GM18867 (cell line): Measurements from ENCODE around the gene PRPF19.

Source experiments
- ATAC-seq: cut with Tn5 transposase; IDR thresholded peaks from one replicate; pipeline ENCODE4 v1.9.1; 2021; ENCODE audit warnings: mild to moderate bottlenecking, moderate library complexity; ENCODE audit not compliant: unreplicated experiment

The PRPF19 gene

DNA sequence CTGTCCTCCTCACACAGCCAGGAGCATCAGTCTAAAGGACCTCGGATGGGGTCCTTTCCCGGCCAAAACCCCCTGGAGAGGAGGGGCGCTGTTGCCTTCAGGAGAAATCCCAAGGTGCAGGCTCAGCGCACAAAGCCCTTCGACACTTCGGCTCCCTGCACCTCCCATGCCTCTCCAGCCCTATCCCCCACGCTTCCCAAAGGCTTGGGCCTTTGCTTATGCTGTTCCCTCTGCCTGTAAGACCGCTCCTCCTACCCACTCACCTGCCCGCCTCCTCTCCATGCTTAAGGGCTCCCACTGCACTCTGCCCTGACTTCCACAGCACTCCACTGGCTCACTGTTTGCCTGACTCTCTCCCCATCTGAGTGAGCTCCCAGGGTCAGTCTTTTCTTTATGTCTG, 32.1 kb upstream of the PRPF19 start:
- ATAC-seq, result no peak

DNA sequence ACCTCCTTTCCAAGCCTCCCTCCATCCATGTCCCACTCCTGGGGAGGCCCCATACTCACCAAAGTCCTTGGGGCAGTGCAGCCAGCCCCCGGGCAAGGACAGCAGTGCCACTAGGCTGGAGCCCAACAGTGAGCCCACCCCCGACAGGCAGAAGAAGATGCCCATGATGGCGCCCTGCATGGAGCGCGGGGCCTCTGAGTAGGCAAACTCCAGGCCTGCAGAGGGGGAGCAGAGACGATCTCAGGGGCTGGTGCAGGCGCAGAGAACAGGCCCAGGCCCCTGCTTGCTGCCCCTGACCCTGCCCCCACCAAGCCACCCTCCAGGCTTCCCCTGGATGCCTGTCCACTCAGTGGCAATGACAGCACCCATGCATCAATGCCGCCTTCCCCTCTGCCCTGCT, 31.4 kb upstream of the PRPF19 start:
- no peak for ATAC-seq

DNA sequence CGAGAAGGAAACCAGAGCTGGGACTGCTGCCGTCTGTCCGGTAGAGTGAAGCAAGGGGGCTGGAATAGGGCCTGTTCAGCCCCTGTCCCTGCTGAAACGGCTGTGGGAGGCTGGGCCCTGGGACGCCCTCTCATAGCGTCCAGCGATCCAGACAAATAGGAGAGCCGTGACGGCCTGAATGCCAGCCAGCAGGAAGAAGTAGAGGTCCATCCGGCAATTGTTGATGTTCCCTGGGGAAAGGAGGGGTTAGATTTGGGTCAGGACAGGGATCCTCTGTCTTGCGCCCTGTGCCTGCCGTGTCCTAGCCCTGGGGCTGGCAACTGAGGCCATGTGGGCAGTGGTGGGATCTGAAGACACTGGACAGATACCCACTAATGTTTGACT, 30.8 kb upstream of the PRPF19 start:
- no peak for ATAC-seq

DNA sequence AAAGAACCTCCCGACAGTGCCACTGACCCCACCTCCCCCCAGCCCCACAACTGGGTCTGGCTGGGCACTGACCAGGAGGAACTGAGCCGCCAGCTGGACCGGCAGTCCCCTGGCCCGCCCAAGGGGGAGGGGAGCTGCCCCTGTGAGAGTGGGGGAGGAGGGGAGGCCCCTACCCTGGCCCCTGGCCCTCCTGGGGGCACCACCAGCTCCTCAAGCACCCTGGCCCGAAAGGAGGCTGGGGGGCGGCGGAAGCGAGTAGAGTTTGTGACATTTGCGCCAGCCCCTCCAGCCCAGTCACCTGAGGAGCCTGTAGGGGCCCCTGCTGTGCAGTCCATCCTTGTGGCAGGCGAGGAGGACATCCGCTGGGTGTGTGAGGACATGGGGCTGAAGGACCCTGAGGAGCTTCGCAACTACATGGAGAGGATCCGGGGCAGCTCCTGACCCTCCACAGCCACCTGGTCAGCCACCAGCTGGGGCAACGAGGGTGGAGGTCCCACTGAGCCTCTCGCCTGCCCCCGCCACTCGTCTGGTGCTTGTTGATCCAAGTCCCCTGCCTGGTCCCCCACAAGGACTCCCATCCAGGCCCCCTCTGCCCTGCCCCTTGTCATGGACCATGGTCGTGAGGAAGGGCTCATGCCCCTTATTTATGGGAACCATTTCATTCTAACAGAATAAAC, 30.2 kb upstream of the PRPF19 start:
- ATAC-seq, result no peak

DNA sequence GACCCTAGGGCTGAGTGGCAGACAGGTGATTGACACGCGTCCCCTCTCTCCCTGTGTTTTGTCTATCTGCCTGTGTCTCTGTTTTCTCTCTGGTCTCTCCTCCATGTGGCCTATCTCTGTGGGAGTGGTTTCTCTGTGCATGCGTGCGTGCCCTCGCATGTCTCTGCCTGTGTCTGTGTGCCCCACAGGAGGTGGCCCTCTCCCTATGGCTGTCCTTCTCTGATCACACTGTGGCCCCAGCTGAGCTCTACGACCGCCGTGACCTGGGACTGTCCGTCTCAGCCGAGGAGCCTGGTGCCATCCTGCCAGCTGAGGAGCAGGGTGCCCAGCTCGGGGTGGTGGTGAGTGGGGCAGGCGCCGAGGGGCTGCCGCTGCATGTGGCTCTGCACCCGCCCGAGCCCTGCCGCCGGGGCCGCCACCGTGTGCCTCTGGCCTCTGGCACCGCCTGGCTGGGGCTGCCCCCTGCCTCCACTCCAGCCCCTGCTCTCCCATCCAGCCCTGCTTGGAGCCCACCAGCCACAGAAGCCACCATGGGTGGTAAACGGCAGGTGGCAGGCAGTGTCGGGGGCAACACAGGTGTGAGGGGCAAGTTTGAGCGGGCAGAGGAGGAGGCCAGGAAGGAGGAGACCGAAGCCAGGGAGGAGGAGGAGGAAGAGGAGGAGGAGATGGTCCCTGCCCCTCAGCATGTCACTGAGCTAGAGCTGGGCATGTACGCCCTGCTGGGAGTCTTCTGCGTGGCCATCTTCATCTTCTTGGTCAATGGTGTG, 29.5 kb upstream of the PRPF19 start:
- ATAC-seq, result no peak

DNA sequence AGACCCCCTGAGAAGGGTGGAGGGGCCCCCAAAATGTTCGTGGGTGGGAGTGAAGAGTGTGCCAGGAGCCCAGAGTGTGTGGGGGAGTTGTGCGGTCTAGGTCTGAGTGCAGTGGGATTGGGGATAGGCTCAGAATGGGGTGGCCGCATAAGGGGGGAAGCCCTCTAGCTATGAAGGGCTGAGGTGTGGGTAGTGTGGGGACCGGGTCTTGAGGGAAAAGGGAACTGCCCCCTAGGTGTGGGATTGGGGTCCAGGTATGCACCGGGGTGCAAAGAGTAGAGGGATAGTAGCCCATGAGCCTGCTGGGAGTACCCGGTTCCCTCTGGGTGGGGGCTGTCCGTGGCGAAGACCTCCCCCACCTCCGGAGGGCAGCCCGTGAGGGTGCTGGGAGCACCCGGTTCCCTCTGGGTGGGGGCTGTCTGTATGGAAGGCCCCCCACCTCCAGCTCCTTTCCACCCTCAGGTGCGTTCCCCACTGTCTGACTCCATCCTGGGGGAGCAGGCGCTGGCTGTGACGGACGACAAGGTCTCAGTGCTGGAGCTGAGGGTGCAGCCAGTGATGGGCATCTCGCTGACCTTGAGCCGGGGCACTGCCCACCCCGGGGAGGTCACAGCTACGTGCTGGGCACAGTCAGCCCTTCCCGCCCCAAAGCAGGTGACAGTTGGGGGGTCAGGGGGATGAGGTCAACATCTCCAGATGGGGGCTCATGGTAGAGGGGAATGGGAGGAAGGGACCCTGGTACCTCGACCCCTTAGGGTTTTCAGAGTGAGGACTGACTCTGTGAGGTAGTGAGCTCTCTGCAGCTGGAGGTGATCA, 28.6 kb upstream of the PRPF19 start:
- ATAC-seq, result no peak

DNA sequence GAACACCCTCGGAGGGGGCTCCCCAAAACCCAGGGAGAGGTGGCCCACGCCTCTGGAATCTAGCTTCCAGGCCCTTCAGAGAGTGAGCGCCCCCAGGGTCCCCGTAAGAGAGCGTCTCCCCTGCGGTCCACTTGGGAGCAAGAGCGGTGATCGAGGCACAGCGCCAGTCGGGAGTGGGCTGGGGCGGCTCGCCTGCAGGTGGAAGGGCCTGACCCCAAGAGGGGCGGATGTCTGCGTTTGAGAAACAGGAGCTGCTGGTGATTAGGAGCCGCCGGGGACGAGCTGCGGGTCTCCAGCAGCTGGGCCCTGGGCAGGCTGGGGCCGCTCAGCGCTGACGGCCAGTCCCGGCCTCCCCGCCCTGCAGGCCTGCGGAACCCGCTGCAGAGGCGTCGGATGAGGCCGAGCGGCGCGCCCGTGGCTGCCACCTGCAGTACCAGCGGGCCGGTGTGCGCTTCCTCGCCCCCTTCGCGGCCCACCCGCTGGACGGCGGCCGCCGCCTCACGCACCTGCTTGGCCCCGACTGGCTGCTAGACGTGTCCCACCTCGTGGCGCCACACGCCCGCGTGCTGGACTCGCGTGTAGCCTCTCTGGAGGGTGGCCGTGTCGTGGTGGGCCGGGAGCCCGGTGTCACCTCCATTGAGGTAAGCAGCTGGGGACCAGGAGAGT, 27.9 kb upstream of the PRPF19 start:
- no peak for ATAC-seq

DNA sequence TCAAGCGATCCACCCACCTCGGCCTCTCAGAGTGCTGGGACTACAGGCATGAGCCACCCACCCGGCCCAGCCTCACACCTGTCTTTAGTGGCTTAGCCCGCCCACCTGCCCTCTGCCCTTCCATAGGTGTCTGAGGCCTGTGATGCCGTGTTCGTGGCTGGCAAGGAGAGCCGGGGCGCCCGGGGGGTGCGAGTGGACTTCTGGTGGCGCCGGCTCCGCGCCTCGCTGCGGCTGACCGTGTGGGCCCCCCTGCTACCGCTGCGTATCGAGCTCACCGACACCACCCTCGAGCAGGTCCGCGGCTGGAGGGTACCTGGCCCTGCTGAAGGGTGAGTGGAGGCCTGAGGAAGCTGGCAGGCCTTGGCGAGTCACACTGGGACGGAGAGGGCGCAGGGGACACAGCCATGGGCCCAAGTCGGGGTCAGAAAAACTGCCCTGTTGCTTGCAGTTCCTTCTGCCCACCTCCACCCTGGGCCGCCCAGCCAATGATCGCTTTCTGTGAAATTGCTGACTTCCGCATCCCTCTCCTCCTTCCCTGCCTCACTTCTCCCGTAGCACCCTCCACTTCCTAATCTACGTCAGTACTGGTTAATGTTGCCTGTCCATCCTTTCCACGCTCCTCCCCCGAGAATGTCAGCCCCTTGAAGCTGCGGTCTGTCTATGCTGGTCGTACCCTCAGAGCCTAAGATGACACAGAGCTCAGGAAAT, 27.2 kb upstream of the PRPF19 start:
- no peak for ATAC-seq

DNA sequence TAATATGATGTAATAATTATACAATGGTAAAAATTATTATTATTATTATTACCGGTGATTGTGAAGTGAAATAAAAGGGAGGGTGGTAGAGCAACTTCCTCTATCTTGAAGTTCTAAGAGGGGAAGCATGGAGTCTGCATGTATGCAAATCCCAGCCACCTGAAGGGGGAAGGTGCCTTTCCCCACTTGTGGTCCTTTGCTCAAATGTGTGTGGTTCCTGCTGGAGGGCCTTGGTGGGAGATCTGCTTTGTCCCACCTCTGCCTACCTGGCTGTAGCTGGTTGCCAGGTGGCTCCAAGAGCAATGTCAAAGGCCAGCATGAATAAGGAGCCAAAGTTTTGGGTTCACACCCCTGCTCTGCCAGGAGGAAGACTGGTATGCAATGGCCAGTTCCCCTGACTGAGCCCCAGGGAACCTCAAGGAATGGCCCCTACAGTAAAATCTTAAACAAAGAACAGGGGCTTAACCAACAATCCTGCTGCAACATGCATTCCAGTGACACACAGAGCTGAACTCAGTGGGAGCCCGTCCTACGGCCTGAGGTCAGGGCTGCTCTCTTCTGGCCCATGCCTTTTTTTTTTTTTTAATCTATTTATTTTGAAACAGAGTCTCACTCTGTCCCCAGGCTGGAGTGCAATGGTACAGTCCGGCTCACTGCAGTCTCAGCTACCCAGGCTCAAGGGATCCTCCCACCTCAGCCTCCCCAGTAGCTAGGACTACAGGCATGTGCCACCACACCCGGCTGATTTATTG, 26.4 kb upstream of the PRPF19 start:
- ATAC-seq, result no peak

DNA sequence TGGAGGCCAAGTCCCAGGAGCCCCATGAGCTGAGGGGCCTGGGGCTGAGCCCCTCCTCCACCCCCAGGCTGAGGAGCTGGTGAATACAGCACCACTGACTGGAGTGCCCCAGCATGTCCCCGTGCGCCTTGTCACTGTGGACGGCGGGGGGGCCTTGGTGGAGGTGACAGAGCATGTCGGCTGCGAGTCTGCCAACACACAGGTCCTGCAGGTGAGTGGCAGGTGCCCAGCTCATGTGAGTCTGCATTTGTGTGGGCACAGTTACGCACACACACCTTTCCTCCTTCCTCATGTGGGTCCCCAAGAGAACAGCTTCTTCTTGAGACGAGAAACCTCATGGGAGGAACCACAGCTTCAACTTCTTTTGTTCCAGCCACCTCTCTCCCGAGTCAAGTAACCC, 25.5 kb upstream of the PRPF19 start:
- no peak for ATAC-seq

DNA sequence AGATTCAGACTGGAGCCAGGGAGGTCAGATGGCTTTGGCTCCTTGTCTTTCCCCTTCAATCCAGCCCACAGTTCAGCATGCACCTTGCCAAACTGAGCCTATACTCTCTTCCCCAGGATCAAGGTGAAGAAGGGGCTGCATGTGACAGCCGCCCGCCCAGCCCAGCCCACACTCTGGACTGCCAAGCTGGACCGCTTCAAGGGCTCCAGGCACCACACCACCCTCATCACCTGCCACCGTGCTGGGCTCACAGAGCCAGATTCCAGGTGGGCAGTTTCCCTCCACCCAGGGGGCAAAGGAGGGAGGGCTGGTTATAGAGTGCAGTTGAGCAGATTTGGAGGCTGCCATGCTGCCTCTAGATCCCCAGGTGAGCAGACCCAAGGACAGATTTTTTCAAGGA, 24.0 kb upstream of the PRPF19 start:
- ATAC-seq, result no peak

DNA sequence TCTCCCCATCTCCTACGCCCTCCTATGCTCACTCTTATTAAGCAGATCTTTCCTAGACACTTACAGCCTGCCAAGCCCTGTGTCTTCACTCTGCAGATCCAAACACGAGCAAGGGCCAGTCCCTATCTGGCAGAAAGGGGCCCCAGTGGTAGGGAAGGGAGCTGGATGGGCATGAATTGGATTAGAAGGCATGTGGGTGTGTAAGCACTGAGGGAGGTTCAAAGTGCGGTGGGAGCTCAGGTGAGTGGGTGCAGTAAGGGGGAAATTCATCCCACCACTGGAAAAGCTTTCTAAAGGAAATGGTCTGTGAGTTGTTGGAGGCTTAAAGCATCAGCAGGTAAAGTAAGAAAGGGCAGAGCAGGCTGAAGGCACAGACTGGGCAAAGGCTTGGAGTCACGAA, 23.4 kb upstream of the PRPF19 start:
- ATAC-seq, result no peak

DNA sequence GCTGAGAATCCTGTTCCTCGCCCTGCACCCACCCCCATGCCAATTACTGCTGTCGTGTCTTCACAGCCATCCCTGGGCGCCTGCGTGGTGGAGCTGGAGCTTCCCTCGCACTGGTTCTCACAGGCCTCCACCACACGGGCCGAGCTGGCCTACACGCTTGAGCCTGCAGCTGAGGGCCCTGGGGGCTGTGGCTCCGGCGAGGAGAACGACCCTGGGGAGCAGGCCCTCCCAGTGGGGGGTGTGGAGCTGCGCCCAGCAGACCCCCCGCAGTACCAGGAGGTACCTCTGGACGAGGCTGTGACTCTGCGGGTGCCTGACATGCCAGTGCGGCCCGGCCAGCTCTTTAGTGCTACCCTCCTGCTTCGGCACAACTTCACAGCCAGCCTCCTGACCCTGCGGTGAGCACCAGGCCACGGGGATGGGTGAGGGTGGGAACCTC, 22.2 kb upstream of the PRPF19 start:
- ATAC-seq, result no peak

DNA sequence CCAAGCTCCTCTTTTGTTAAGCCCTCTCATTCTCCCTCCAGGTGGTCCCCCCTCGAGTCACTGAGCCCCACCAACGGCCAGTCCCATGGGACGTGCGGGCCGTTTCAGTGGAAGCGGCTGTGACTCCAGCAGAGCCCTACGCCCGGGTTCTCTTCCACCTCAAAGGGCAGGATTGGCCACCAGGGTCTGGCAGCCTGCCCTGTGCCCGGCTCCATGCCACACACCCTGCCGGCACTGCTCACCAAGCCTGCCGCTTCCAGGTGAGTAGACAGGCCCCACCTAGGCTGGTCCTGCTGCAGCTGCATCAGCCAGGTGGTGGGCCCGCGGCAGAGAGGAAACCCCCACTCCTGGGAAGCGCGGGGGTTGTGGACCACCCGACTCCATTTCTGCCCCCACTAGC, 21.2 kb upstream of the PRPF19 start:
- no peak for ATAC-seq

DNA sequence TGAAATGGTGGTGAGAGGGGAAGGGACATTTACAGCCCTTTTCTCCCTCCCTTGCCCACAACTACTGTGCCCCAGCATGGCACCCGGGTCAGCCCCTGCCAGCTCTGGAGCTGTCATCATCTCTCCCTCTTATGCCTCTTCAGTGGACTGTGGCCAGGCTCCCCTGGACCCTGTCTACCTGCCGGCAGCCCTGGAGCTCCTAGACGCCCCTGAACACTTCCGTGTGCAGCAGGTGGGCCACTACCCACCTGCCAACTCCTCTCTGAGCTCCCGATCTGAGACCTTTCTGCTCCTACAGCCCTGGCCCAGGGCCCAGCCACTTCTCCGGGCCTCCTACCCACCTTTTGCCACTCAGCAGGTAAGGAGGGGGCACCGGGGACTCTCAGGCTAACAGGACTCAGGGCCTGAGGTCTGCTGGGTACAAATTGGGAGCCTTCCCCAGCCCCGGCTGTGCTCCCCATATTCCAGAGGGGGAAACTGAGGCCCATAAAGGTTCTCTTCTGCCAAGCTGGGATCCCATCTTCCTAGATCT, 20.7 kb upstream of the PRPF19 start:
- ATAC-seq, result no peak

DNA sequence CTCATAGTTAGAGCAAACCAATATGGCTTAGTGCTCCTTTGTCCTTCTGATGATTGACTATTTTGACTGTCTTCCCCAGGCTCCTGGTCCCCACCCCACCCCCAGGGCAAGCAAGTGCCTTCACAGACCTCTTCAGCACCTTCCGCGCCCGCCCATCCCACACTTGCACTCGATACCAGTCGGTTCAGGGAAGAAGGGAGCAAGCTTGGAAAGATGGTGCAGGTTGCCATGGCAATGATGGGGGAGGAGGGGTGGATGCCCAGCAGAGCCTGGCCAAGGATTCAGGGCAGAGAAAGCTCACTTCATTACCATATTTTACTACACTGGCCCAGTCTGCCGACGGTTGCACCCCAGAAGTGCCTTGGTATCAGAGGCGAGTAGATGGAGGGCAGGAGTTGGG, 20.1 kb upstream of the PRPF19 start:
- no peak for ATAC-seq

DNA sequence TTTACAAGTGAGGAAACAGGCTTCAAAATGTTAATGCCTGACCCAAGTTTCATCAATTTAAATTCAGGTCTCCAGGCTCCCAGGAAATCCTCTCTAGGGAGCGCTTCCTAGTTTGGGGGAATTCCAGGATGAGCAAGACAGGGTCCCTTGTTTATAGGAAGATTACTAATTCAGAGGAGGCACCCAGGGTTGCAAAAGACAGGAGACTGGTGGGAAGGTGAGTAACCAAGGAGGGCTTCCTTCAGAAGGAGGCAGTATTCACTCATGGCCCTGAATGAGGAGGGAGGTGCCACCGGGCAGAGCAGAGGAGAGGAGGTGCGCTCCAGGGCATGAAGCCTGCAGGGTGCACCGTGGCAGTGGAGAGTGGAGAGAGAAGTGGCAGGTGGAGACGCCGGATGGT, 19.5 kb upstream of the PRPF19 start:
- no peak for ATAC-seq

DNA sequence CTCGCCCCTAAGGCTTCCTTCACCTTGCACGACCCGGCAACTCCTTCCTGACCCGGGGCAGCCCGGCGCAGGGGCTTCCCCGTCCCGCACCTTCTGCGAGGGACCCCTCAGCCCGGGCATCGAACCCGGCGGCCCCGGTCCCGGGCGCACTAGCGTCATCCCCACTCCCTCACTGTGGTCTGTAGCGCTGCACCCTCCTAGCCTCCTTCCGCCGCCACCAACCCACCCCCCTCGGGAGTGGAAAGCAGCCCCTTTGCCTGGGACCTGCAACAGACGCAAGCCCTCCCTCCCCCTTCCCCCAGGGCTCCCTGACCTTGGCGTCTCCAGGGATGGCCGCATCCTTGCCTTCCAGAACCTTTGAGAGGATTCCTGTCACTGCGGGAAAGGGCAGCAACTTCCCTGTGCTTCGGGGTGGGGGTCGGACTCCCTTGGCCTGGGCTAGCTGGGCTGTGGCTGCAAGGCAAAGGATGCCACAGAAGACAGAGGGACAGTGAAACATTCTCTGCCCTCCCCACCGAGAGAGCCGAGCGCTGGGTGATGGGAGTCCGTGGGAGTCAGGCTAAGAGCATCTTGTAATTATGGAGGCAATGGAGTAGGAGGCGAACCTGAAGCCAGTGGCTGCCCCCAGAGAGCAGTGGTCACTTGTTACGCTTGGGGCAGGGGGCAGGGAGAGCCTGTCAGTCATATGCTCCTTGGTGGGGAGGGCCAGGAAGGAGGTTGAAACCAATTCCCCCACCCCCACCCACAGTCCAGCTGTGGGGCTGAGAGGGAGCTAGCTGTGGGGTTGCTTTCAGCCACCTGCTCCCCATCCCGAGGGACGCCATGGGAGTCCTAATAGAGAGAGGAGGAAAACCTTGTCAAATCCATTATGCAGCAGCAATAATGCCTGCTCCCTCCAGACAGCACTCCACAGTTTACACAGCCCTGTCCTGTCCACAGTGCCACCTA, 18.8 kb upstream of the PRPF19 start:
- ATAC-seq, result no peak
